HL-60/S4 (cell line): ENCODE measurements around the gene TIMM13.

Source experiments
- in situ Hi-C: fragments of 300-500 bp; cut with MboI; formaldehyde crosslinking; loops from 2 replicates; pipeline ENCODE4 v1.14.3; 2022; ENCODE audit warnings: low sequenced_read_pairs

The TIMM13 gene

GRCh38 chr19:2387367-2388288 is 39.8 kb downstream of the TIMM13 start:
- in situ Hi-C loops = loop anchor here (10.0 kb wide), 1 partner anchor 233 kb away; the partner anchor contains the start of gene AP3D1

DNA sequence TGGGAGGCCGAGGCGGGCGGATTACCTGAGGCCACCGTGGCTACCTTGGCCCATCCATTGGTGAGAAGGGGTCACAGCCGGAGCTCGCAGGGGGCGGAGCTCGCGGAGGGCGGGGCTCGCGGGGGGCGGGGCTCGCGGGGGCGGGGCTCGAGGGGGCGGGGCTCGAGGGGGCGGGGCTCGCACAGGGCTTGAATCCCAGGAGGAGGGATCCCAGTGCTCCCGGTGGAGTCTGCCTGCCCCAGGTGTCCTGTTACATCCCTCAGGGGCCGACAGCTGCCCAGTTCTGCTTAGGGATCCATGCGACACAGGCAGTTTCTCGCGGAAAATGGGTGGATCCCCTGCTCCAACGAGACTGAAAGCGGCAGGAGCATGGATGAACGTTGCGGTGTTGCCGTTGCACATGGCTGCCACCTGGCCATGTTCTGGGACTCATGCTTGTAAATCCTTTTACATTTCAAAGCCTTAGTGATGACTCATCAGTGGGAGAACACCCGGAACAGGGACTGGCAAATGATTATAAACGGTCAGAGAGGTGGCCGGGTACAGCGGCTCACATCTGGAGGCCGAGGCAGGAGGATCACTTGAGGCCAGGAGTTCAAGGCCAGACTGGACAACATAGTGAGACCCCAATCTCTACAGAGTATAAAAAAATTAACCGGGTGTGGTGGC is 42.2 kb downstream of the TIMM13 start:
- in situ Hi-C loops = loop anchor here (10.0 kb wide), 1 partner anchor 230 kb away; the partner anchor contains the start of gene AP3D1

GRCh38 chr19:2382530-2383222 is 44.7 kb downstream of the TIMM13 start:
- in situ Hi-C loops = loop anchor here (10.0 kb wide), 1 partner anchor 228 kb away; the partner anchor contains the start of gene AP3D1

DNA sequence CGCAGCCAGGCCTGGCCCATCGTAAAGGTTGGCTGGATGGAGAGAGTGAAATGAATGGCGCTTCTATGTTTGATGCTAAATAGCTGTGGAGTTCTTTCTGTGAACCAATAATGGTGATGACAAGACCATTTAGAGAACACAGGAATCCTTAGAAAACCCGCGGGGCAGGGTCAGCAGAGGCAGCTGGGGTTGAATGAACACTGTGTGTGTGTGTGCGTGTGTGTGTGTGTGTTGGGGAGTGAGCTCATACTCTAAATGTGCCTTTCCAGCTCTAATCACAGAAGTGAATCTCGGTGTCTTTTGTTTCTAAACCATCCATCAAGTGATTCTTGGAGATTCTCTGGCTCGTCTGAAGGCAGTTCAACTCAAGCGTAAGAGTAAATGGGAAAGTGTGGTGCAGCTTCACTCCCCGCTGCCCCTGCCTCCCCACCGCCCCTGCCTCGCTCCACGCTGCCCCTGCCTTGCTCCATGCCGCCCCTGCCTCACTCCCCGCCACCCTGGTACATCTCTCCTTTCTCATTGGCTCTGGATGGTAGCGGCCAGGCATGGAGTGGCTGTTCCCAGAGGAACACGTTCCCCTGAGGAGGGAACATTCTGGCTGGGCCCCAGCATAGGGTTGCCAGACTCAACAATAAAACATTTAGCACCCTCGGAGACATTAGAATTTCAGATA is 46.1 kb downstream of the TIMM13 start:
- in situ Hi-C loops = loop anchor here (10.0 kb wide), 1 partner anchor 226 kb away; the partner anchor contains the start of gene AP3D1

DNA sequence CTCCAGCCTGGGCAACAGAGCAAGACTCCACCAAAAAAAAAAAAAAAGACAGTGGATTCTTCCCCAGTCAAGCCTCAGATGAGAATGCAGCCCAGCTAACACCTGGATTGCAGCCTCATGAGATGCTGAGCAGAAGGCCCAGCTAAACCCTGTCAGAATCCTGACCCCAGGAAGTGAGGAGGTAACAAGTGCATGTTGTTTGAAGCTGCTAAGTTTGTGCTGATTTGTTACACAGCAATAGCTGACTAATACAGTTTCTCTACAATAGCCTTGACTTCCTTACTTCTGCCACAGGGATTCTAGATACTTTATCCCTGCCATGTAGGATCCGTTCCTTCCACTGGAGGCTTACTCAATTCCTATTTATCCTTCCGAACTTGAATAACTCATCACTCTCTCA is 46.8 kb downstream of the TIMM13 start:
- in situ Hi-C loops = loop anchor here (10.0 kb wide), 1 partner anchor 226 kb away; the partner anchor contains the start of gene AP3D1

GRCh38 chr19:2376784-2377519 is 50.4 kb downstream of the TIMM13 start:
- in situ Hi-C loops = no loop called here
